ENCODE results near the gene FOXP1. TPM values are rescaled to one million over a fixed set of nuclear protein-coding genes. Genes with fewer than 3 reads are reported as not detected.
A peak's percentile ranks its signal among the peaks of the same experiment; 100 is the strongest.

The FOXP1 gene
- total RNA-seq, 1 experiment from 2014 or later: 334 TPM

- no peak overlapping the region for H3K4me2 ChIP-seq (ENCODE audit: low read depth, low read length, poor library complexity, severe bottlenecking)
- peaks cover 73% of the 10 kb centered on the region for H3K4me1 ChIP-seq (ENCODE audit: low read length)
- no peak overlapping the region for H2AFZ ChIP-seq (ENCODE audit: low read length)
- H3K9ac ChIP-seq (ENCODE audit: low read length): no peak overlapping the region
- no peaks in the 10 kb centered on the region for H3K27me3 ChIP-seq (ENCODE audit: low read length)
- peak overlapping the region; percentile 68 for H3K27ac ChIP-seq (ENCODE audit: low read length)
- H3K4me3 ChIP-seq (ENCODE audit: low read length): no peak overlapping the region
- no peaks in the 10 kb centered on the region for H3K9me3 ChIP-seq (ENCODE audit: low read length)
- no peaks in the 10 kb centered on the region for H3K9me2 ChIP-seq (replicated peaks; ENCODE audit: insufficient read depth, low read length)
- no peak for DNase-seq
- H3K36me3 ChIP-seq (ENCODE audit: insufficient read depth, low read length): no peaks in the 10 kb centered on the region
- peaks cover 88% of the 10 kb centered on the region for H3K79me2 ChIP-seq (ENCODE audit: low read length)
- no peaks in the 10 kb centered on the region for H4K20me1 ChIP-seq (ENCODE audit: insufficient read depth, low read depth, low read length)
These were observed 272.4 kb downstream of the FOXP1 start for GRCh38 chr3:71310980-71311660.

GRCh38 chr3:71310359-71310979 is 273.1 kb downstream of the FOXP1 start:
- H3K4me2 ChIP-seq (ENCODE audit: low read depth, low read length, poor library complexity, severe bottlenecking): no peak overlapping the region
- peak overlapping the region; percentile 68 for H3K27ac ChIP-seq (ENCODE audit: low read length)

GRCh38 chr3:71309886-71310285 is 273.6 kb downstream of the FOXP1 start:
- Histone ChIP-seq H3K9me3 (ENCODE audit: low read length) (no peaks in the 10 kb centered on the region), H4K20me1 (ENCODE audit: insufficient read depth, low read depth, low read length) (peaks cover 9% of the 10 kb centered on the region; the same call in 1 of the 2 replicates), H2AFZ (ENCODE audit: low read length) (no peak overlapping the region), H3K4me2 (ENCODE audit: low read depth, low read length, poor library complexity, severe bottlenecking) (peak overlapping the region; percentile 2), H3K9me2 (replicated peaks; ENCODE audit: insufficient read depth, low read length) (no peaks in the 10 kb centered on the region), H3K27ac (ENCODE audit: low read length) (peak overlapping the region; percentile 68), H3K9ac (ENCODE audit: low read length) (no peak overlapping the region), H3K79me2 (ENCODE audit: low read length) (peaks cover 88% of the 10 kb centered on the region), H3K36me3 (ENCODE audit: insufficient read depth, low read length) (no peaks in the 10 kb centered on the region), H3K4me3 (ENCODE audit: low read length) (no peak overlapping the region), H3K27me3 (ENCODE audit: low read length) (no peaks in the 10 kb centered on the region), H3K4me1 (ENCODE audit: low read length) (peaks cover 67% of the 10 kb centered on the region)
- no peak for DNase-seq

More at GRCh38 chr3:71310359-71310979, 273.1 kb downstream of the FOXP1 start:
- H3K4me3 ChIP-seq (ENCODE audit: low read length): no peak overlapping the region
- DNase-seq: no peak
- H3K4me1 ChIP-seq (ENCODE audit: low read length): peaks cover 68% of the 10 kb centered on the region
- H3K9me2 ChIP-seq (replicated peaks; ENCODE audit: insufficient read depth, low read length): no peaks in the 10 kb centered on the region
- no peaks in the 10 kb centered on the region for H3K36me3 ChIP-seq (ENCODE audit: insufficient read depth, low read length)
- no peaks in the 10 kb centered on the region for H3K27me3 ChIP-seq (ENCODE audit: low read length)
- no peak overlapping the region for H3K9ac ChIP-seq (ENCODE audit: low read length)
- H4K20me1 ChIP-seq (ENCODE audit: insufficient read depth, low read depth, low read length): peaks cover 4% of the 10 kb centered on the region; the same call in 1 of the 2 replicates
- H2AFZ ChIP-seq (ENCODE audit: low read length): no peak overlapping the region
- no peaks in the 10 kb centered on the region for H3K9me3 ChIP-seq (ENCODE audit: low read length)
- H3K79me2 ChIP-seq (ENCODE audit: low read length): peaks cover 88% of the 10 kb centered on the region

GRCh38 chr3:71309342-71309741 is 274.2 kb downstream of the FOXP1 start:
- Histone ChIP-seq H3K4me2 (ENCODE audit: low read depth, low read length, poor library complexity, severe bottlenecking) (peak overlapping the region; percentile 2), H3K9ac (ENCODE audit: low read length) (no peak overlapping the region), H3K27ac (ENCODE audit: low read length) (peak overlapping the region; percentile 68), H3K9me3 (ENCODE audit: low read length) (no peaks in the 10 kb centered on the region), H4K20me1 (ENCODE audit: insufficient read depth, low read depth, low read length) (peaks cover 11% of the 10 kb centered on the region; the same call in 1 of the 2 replicates), H3K79me2 (ENCODE audit: low read length) (peaks cover 89% of the 10 kb centered on the region), H3K4me1 (ENCODE audit: low read length) (peaks cover 67% of the 10 kb centered on the region), H3K36me3 (ENCODE audit: insufficient read depth, low read length) (no peaks in the 10 kb centered on the region), H3K27me3 (ENCODE audit: low read length) (no peaks in the 10 kb centered on the region), H3K9me2 (replicated peaks; ENCODE audit: insufficient read depth, low read length) (no peaks in the 10 kb centered on the region), H2AFZ (ENCODE audit: low read length) (no peak overlapping the region), H3K4me3 (ENCODE audit: low read length) (no peak overlapping the region)
- DNase-seq: no peak

- Histone ChIP-seq H3K27ac (ENCODE audit: low read length) (peak overlapping the region; percentile 94), H3K4me3 (ENCODE audit: low read length) (no peak overlapping the region), H3K4me2 (ENCODE audit: low read depth, low read length, poor library complexity, severe bottlenecking) (no peak overlapping the region), H3K36me3 (ENCODE audit: insufficient read depth, low read length) (no peaks in the 10 kb centered on the region), H3K4me1 (ENCODE audit: low read length) (peaks cover 68% of the 10 kb centered on the region), H2AFZ (ENCODE audit: low read length) (no peak overlapping the region), H3K27me3 (ENCODE audit: low read length) (no peaks in the 10 kb centered on the region), H3K9me2 (replicated peaks; ENCODE audit: insufficient read depth, low read length) (no peaks in the 10 kb centered on the region), H3K9ac (ENCODE audit: low read length) (no peak overlapping the region), H3K9me3 (ENCODE audit: low read length) (no peaks in the 10 kb centered on the region), H4K20me1 (ENCODE audit: insufficient read depth, low read depth, low read length) (peaks cover 11% of the 10 kb centered on the region; the same call in 1 of the 2 replicates), H3K79me2 (ENCODE audit: low read length) (peaks cover 90% of the 10 kb centered on the region)
- no peak for DNase-seq
These were observed 274.7 kb downstream of the FOXP1 start for GRCh38 chr3:71308836-71309235.

GRCh38 chr3:71307991-71308697 is 275.4 kb downstream of the FOXP1 start:
- DNase-seq: no peak
- Histone ChIP-seq H3K4me2 (ENCODE audit: low read depth, low read length, poor library complexity, severe bottlenecking) (peak overlapping the region; percentile 97), H3K9me2 (replicated peaks; ENCODE audit: insufficient read depth, low read length) (no peaks in the 10 kb centered on the region), H3K9ac (ENCODE audit: low read length) (no peak overlapping the region), H3K36me3 (ENCODE audit: insufficient read depth, low read length) (peaks cover 5% of the 10 kb centered on the region; the same call in 1 of the 2 replicates), H3K4me1 (ENCODE audit: low read length) (peaks cover 75% of the 10 kb centered on the region), H2AFZ (ENCODE audit: low read length) (no peak overlapping the region), H4K20me1 (ENCODE audit: insufficient read depth, low read depth, low read length) (peaks cover 12% of the 10 kb centered on the region; the same call in 1 of the 2 replicates), H3K4me3 (ENCODE audit: low read length) (no peak overlapping the region), H3K27ac (ENCODE audit: low read length) (peak overlapping the region; percentile 94; the same call in 1 of the 2 replicates), H3K9me3 (ENCODE audit: low read length) (no peaks in the 10 kb centered on the region), H3K27me3 (ENCODE audit: low read length) (no peaks in the 10 kb centered on the region), H3K79me2 (ENCODE audit: low read length) (peaks cover 95% of the 10 kb centered on the region)

GRCh38 chr3:71305231-71306206 is 278.0 kb downstream of the FOXP1 start:
- Histone ChIP-seq H3K9me2 (replicated peaks; ENCODE audit: insufficient read depth, low read length) (no peaks in the 10 kb centered on the region), H3K27ac (ENCODE audit: low read length) (peak overlapping the region; percentile 94), H3K4me3 (ENCODE audit: low read length) (peak overlapping the region; percentile 89), H3K9me3 (ENCODE audit: low read length) (no peaks in the 10 kb centered on the region), H3K79me2 (ENCODE audit: low read length) (peaks cover 100% of the 10 kb centered on the region), H3K9ac (ENCODE audit: low read length) (peak overlapping the region; percentile 76), H3K4me1 (ENCODE audit: low read length) (peaks cover 80% of the 10 kb centered on the region), H3K4me2 (ENCODE audit: low read depth, low read length, poor library complexity, severe bottlenecking) (peak overlapping the region; percentile 97), H2AFZ (ENCODE audit: low read length) (no peak overlapping the region), H3K27me3 (ENCODE audit: low read length) (no peaks in the 10 kb centered on the region), H3K36me3 (ENCODE audit: insufficient read depth, low read length) (peaks cover 29% of the 10 kb centered on the region), H4K20me1 (ENCODE audit: insufficient read depth, low read depth, low read length) (peaks cover 31% of the 10 kb centered on the region)
- peak; percentile 87 for DNase-seq
